ENCODE results near the gene ZDHHC23.

- TF ChIP-seq POLR2A (IDR thresholded peaks at IDR 0.05): no peak
- TF ChIP-seq, protein P1, sequence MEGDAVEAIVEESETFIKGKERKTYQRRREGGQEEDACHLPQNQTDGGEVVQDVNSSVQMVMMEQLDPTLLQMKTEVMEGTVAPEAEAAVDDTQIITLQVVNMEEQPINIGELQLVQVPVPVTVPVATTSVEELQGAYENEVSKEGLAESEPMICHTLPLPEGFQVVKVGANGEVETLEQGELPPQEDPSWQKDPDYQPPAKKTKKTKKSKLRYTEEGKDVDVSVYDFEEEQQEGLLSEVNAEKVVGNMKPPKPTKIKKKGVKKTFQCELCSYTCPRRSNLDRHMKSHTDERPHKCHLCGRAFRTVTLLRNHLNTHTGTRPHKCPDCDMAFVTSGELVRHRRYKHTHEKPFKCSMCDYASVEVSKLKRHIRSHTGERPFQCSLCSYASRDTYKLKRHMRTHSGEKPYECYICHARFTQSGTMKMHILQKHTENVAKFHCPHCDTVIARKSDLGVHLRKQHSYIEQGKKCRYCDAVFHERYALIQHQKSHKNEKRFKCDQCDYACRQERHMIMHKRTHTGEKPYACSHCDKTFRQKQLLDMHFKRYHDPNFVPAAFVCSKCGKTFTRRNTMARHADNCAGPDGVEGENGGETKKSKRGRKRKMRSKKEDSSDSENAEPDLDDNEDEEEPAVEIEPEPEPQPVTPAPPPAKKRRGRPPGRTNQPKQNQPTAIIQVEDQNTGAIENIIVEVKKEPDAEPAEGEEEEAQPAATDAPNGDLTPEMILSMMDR (IDR thresholded peaks at IDR 0.05): no peak
Observed at GRCh38 chr3:113968986-113969385, 21.2 kb downstream of the ZDHHC23 start.

Measured in adrenal gland (tissue), 5 donors.